Thyroid gland (tissue), 4 donors: ENCODE measurements around the gene PIP5K1C.

Experiments
- POLR2A ChIP-seq, 2 donors: fragments of 450-650 bp; IDR thresholded peaks; one replicate each; pipeline ENCODE4 v1.6.1; 2017; ENCODE audit warnings: antibody characterized with exemption in 2 of 2, mild to moderate bottlenecking in 2 of 2, moderate library complexity in 1 of 2
- TF ChIP-seq, protein P1 (sequence below), 6 experiments: fragments of 200-600 bp in 3 of 6; fragments of 450-650 bp in 3 of 6; sonication (generic) in 3 of 6; IDR thresholded peaks; one replicate each; pipeline ENCODE4 v1.5.1; 2016 to 2019; ENCODE audit warnings: antibody characterized with exemption in 6 of 6, mild to moderate bottlenecking in 2 of 6, inconsistent platforms in 1 of 6, moderate library complexity in 1 of 6

DNA sequence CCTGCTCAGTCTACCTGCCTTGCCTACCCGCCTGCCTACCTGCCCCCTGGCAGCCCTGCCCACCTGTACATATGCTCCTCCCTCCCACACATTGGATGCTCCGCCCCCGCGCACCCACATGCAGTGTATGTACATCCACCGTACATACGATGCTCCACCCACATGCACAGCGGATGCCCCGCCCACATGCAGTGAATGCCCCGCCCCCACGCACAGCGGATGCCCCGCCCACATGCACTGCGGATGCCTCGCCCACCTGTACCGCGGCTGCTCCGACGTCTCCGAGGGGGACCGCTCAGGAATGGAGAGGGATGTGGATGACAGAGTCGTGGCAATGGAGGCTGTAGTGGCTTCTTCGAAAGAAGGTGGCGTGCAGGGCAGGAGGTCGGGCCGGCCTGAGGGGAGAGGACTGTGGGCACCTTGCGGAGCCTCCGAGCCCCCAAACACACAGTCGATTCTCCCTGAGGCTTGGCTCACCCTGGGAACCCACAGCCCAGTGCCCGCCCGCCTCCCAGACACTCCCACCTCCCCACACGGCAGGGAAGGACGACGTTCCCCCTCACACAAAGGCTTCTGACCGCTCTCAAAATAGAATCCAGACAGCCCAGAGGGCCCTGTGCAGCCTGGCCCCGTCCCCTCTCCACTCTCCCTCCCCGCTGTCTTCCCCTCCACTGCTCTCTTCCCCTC lies 57.1 kb downstream of the PIP5K1C start:
- TF ChIP-seq, protein P1, sequence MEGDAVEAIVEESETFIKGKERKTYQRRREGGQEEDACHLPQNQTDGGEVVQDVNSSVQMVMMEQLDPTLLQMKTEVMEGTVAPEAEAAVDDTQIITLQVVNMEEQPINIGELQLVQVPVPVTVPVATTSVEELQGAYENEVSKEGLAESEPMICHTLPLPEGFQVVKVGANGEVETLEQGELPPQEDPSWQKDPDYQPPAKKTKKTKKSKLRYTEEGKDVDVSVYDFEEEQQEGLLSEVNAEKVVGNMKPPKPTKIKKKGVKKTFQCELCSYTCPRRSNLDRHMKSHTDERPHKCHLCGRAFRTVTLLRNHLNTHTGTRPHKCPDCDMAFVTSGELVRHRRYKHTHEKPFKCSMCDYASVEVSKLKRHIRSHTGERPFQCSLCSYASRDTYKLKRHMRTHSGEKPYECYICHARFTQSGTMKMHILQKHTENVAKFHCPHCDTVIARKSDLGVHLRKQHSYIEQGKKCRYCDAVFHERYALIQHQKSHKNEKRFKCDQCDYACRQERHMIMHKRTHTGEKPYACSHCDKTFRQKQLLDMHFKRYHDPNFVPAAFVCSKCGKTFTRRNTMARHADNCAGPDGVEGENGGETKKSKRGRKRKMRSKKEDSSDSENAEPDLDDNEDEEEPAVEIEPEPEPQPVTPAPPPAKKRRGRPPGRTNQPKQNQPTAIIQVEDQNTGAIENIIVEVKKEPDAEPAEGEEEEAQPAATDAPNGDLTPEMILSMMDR (IDR thresholded peaks at IDR 0.05) = no peak
- TF ChIP-seq POLR2A (IDR thresholded peaks at IDR 0.05) = no peak
